ENCODE results near the gene IFI27L1. TPM values are rescaled to one million over a fixed set of nuclear protein-coding genes. Genes with fewer than 3 reads are reported as not detected.

Gene IFI27L1
- total and polyA plus RNA-seq, 2 of the 13 experiments (the other 11 are each of a cell fraction or from before 2014, with no cell fraction given), result 11.9 to 19.0 TPM

DNA sequence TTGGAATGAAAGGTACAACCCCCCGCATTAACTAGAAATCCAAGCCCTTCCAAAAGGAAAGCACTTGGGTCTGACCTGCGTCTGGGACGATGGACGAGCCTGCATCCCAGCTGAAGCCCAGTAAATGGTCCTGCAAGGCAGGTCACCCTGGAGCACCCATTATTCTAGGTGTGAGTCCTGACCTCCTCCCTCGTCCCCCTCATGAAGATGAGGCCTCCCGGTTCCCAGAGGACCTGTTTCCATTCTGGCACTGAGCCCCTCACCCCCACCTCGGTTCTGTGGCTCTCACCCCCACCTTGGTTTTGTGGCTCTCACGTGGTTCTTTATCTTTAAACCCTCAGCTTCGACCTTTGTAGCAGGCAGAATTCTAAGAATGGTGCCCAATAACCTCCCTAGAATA lies 36.7 kb downstream of the IFI27L1 start:
- intact Hi-C loops (cut with micrococcal nuclease; ENCODE audit: unreplicated experiment) (no loop called here), in situ Hi-C loops (cut with HindIII; ENCODE audit: extremely low pct_ligation_motif_present, low pct_unique_long_range_greater_than_20kb) (no loop called here)
- no peak for DNase-seq (ENCODE audit: low spot score)
- H3K36me3 ChIP-seq (replicated peaks in 1 of 2; ENCODE audit: control insufficient read depth in 1 of 2, insufficient read depth in 2 of 2, low read length in 2 of 2), result no peaks in the 10 kb centered on the region
- ATAC-seq, result no peak
- no peak overlapping the region for H2AFZ ChIP-seq (ENCODE audit: low read length)
- WGBS (ENCODE audit: low lambda C conversion rate), result 28% methylated on average over 9 of the region's 9 CpGs
- no peak overlapping the region for H3K4me3 ChIP-seq (replicated peaks in 1 of 3; ENCODE audit: insufficient read depth in 1 of 3, low read depth in 2 of 3, low read length in 3 of 3)
- H3K79me2 ChIP-seq (ENCODE audit: insufficient read depth, low read length), result no peaks in the 10 kb centered on the region
- no peaks in the 10 kb centered on the region for H3K9me3 ChIP-seq (ENCODE audit: low read length)
- FAIRE-seq, result no peak
- BruUV-seq (replicated peaks), result no TSS peak
- no peak overlapping the region for H3K27ac ChIP-seq (ENCODE audit: extremely low read length, insufficient read depth, low read length)
- ChIA-PET POLR2A (no interaction called here), CTCF (ENCODE audit: low intra/inter-chr PET ratio, low total read pairs) (no interaction called here)
- peaks cover 25% of the 10 kb centered on the region for H3K4me1 ChIP-seq (ENCODE audit: insufficient read depth, low read length)
- no peak overlapping the region for H3K4me2 ChIP-seq (ENCODE audit: low read depth, low read length)
- no peaks in the 10 kb centered on the region for H4K20me1 ChIP-seq (ENCODE audit: insufficient read depth, low read length)
- H3K9ac ChIP-seq (ENCODE audit: insufficient read depth, low read depth, low read length), result no peak overlapping the region
- peaks cover 2 to 32% of the 10 kb centered on the region in 2 experiments; a peak in 2 of 5 replicates for H3K27me3 ChIP-seq (ENCODE audit: control insufficient read depth in 1 of 2, insufficient read depth in 2 of 2, low read length in 2 of 2)
- TF ChIP-seq, protein P1, sequence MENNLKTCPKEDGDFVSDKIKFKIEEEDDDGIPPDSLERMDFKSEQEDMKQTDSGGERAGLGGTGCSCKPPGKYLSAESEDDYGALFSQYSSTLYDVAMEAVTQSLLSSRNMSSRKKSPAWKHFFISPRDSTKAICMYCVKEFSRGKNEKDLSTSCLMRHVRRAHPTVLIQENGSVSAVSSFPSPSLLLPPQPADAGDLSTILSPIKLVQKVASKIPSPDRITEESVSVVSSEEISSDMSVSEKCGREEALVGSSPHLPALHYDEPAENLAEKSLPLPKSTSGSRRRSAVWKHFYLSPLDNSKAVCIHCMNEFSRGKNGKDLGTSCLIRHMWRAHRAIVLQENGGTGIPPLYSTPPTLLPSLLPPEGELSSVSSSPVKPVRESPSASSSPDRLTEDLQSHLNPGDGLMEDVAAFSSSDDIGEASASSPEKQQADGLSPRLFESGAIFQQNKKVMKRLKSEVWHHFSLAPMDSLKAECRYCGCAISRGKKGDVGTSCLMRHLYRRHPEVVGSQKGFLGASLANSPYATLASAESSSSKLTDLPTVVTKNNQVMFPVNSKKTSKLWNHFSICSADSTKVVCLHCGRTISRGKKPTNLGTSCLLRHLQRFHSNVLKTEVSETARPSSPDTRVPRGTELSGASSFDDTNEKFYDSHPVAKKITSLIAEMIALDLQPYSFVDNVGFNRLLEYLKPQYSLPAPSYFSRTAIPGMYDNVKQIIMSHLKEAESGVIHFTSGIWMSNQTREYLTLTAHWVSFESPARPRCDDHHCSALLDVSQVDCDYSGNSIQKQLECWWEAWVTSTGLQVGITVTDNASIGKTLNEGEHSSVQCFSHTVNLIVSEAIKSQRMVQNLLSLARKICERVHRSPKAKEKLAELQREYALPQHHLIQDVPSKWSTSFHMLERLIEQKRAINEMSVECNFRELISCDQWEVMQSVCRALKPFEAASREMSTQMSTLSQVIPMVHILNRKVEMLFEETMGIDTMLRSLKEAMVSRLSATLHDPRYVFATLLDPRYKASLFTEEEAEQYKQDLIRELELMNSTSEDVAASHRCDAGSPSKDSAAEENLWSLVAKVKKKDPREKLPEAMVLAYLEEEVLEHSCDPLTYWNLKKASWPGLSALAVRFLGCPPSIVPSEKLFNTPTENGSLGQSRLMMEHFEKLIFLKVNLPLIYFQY (CRISPR knock-in tag; IDR thresholded peaks at IDR 0.05; ENCODE audit: borderline replicate concordance), result no peak
- TF ChIP-seq, protein P2, sequence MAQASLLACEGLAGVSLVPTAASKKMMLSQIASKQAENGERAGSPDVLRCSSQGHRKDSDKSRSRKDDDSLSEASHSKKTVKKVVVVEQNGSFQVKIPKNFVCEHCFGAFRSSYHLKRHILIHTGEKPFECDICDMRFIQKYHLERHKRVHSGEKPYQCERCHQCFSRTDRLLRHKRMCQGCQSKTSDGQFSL (CRISPR knock-in tag; IDR thresholded peaks at IDR 0.05), result no peak
- TF ChIP-seq, protein P3, sequence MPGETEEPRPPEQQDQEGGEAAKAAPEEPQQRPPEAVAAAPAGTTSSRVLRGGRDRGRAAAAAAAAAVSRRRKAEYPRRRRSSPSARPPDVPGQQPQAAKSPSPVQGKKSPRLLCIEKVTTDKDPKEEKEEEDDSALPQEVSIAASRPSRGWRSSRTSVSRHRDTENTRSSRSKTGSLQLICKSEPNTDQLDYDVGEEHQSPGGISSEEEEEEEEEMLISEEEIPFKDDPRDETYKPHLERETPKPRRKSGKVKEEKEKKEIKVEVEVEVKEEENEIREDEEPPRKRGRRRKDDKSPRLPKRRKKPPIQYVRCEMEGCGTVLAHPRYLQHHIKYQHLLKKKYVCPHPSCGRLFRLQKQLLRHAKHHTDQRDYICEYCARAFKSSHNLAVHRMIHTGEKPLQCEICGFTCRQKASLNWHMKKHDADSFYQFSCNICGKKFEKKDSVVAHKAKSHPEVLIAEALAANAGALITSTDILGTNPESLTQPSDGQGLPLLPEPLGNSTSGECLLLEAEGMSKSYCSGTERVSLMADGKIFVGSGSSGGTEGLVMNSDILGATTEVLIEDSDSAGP (CRISPR knock-in tag; IDR thresholded peaks at IDR 0.05; ENCODE audit: borderline replicate concordance), result no peak
- no peak for TF ChIP-seq SP5 (CRISPR knock-in tag; IDR thresholded peaks at IDR 0.05; ENCODE audit: borderline replicate concordance, low read depth)
- TF ChIP-seq KAT8 (CRISPR knock-in tag; IDR thresholded peaks at IDR 0.05), result no peak
- TF ChIP-seq REXO4 (CRISPR knock-in tag; IDR thresholded peaks at IDR 0.05; ENCODE audit: borderline replicate concordance), result no peak
- TF ChIP-seq GTF3A (CRISPR knock-in tag; conservative IDR thresholded peaks at IDR 0.05), result no peak
- TF ChIP-seq ZNF883 (CRISPR knock-in tag; IDR thresholded peaks at IDR 0.05; ENCODE audit: not compliant biosample characterization), result no peak
- no peak for TF ChIP-seq SP2 (CRISPR knock-in tag; IDR thresholded peaks at IDR 0.05)
